HL-60/S4 treated with phorbol 12-myristate 13-acetate at 8.2 ng/mL for 4 days and 3 days (cell line): ENCODE measurements around the gene THOC6.

Source experiments
- in situ Hi-C: fragments of 300-500 bp; cut with MboI; formaldehyde crosslinking; loops from 2 replicates; pipeline ENCODE4 v1.15.0; 2022; ENCODE audit warnings: low sequenced_read_pairs

THOC6 gene

DNA sequence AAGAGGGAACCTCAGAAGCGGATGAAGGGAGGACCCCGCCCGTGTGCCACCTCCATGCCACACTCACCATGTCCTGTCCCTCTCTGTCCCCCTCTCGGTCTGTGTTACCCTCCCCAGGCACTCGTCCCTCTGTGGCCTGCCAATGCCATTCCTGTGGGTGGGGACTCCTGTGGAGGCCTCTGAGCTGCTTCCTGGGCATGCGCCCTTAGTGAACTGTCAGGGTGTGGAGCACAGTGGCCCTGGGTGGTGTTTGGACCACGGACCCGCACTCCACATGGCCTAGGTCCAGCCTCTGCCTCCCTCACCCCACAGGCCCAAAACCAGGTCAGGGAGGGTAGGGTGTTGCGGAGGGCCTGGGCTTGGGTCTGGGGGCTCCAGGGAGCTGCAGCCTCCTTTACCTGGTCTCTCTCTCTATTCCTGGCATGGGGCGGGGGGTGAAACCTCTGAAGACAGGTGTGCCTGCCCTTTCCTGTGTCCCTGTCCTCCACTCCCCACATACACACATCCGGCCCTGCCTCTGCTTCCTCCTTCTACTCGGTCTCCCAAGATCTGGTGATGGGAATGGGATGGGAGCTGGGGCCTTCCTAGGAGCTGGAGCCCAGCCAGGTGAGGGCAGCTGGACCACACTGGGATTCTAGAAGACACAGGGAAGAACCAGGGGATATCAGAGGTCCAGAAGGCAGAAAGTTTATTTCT lies 32.1 kb upstream of the THOC6 start:
- in situ Hi-C loops, result no loop called here

DNA sequence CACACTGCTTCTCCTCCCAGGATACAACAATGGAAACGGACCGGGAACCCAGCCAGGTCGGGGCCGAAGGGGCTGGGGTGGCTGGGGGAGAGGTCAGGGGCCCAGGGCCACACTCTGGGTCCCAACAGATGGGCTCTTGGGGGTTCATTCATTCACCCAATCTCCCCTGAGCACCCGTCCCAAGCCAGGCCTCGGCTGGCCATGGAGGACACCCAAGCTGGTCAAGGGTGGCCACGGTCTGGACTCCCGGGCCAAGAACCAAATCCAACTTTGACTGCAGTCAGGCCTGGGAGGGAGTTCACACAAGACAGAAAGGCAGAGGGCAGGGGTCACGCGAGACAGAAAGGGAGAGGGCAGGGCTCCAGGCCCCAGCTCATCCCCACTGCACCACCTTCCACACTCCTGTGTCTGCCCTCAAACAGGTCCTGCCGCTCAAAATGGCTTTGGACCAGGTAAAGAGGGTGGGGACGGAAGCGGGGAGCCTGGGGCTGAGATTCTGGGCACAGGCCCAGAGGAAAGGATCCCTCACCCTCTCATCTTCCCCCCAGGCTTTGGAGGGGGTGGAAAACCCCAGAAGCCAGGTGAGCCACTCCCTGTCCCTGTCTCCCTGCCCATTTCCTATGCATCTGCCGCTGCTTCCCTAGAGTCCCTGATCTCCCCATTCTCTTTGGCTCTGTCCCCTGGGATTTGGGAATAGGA lies 31.3 kb upstream of the THOC6 start:
- in situ Hi-C loops, result no loop called here

DNA sequence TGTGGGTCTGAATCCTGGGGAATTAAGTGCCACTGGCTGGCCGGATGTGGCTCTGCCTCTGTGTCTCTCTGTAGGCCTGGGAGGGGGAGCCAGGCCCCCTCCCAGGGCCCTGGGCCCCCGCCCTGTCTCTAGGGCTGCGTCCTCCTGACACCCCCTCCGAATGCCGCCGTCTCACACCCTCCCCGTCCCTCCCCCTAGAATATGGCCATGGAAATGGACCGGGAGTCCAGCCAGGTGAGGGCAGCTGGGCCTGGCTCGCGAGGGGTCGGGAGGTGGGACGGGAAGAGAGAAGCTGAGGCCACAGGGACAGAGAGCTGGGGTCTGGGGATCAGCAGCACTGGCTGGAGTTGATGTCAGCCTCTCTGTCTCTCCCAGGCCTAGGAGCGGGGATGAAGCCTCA lies 27.5 kb upstream of the THOC6 start:
- in situ Hi-C loops, result no loop called here

DNA sequence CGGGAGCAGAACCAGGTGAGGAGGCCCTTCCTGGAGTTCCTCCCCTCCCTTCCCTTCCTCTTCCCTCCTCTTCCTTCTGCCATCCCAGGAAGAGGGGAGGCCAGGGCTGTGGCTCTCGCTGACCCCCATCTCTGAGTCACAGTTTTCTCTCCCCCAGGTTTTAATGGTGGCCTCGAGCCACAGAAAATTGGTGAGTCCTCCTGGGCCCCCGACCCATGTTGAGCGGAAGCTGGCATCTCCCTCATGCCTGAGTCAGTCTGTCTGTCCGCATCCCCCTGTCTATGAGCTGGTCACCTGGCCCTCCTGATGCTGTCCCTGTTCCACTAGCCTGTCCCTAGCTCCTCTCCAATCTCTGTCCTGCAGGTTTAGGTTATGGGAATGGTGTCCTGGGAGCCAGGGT lies 23.9 kb upstream of the THOC6 start:
- in situ Hi-C loops, result no loop called here

DNA sequence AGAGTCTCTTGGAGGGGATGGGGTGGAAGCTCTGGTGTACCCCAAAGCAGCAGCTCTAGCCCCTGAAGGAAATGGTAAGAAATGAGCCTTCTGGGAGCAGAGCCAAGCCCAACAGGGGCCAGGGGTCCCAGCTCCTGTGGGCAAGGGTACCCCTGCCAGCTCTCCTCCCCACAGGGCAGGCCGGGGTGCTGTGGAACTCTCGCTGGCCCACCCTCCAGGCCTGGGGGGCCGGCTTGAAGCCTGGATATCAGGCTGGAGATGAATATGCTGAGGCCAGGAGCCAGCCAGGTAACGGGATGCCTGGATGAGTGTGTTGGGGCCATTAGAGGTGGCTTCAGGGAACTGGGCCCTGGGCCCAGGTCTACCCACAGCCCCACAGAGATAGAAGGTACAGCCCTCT lies 23.3 kb upstream of the THOC6 start:
- in situ Hi-C loops, result no loop called here

DNA sequence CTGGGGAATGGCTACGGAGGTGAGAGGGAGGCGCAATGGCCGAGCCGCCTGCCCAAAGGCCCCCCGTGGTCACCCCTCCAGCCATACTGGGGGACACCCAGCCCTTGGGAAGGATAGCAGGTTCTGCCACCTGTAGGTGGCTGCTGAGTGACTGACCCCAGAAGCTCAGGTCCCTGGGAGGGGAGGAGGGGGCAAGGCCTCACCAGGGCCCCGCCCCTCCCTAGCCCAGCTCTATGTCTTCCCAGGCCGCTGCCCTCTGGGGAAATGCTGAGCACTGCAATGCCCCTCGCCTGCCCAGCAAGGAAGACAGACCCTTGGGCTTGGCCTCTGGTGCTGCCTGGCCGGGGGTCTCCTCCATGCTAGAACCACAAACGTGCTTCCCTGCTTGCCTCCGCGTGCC lies 22.5 kb upstream of the THOC6 start:
- in situ Hi-C loops, result no loop called here

DNA sequence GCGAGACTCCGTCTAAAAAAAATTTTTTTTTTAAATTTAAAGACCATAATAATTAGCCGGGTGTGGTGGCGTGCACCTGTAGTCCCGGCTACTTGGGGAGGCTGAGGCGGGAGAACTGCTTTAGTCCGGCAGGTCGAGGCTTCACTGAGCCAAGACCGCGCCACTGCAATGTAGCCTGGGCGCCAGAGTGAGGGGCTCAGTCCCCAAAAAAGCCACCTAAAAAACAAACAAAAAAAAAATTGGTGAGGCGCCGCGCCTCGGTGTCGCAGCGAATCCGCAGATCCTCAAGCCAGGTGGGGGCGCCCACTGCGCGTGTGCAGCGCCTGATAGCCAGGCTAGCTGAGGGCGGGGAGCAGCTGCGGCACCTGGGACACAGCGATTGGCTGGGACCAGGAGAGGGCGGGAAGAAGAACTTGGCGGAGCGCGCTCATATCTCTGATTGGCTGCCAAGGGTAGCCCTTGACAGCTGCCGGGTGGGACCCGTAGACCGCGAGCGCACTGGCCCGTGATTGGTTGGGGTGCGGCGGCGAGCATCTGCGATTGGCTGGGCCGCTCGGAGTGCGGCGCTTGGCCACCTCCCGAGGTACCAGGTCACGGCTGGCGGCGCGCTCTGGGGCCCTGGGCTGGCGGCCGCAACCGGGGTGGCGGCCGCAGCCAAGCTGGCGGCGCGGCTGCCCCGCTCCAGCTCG lies 20.1 kb upstream of the THOC6 start:
- in situ Hi-C loops, result no loop called here

DNA sequence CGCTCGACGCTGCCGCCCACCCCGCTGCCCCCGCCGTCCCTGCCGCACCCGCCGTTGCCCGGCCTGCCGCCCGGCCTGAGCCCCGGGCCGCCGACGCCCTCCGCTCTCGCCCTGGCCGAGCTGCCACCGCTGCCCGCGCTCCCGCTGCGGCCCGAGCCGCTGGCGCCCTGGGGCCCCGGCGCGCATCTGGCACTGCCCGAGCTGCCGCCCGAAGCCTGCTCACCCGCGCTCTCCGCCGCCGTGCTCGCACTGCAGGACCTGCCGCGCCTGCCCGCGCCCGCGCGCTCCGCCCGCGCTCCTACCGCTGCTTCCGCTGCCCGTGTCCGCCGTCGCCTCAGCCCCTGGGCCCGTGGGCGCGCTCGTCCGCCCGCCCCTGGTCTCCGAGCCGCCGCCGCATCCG lies 19.5 kb upstream of the THOC6 start:
- in situ Hi-C loops, result no loop called here

DNA sequence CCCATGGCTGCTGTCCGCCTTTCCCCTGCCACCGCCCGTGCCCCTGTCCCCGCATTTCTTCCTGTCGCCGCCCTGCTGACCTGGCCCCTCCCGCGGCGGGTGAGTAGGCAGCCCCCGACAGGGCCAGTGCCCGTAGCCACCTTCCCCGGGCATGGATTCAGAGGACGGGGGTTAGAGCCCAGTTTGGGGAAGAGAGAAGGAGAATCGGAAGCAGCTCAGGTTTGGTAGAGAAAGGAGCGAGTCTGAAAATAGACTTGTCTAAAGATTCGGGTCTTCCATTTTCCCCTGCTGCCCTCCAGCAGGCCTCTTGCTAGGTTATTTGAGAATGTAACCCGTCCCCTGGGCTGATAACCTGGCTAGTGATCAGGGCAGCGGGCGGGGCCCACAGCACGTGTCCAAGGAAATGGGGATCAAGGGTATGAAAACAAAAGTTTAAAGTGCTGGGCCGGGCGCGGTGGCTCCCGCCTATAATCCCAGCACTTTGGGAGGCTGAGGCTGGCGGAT lies 19.0 kb upstream of the THOC6 start:
- in situ Hi-C loops, result no loop called here

DNA sequence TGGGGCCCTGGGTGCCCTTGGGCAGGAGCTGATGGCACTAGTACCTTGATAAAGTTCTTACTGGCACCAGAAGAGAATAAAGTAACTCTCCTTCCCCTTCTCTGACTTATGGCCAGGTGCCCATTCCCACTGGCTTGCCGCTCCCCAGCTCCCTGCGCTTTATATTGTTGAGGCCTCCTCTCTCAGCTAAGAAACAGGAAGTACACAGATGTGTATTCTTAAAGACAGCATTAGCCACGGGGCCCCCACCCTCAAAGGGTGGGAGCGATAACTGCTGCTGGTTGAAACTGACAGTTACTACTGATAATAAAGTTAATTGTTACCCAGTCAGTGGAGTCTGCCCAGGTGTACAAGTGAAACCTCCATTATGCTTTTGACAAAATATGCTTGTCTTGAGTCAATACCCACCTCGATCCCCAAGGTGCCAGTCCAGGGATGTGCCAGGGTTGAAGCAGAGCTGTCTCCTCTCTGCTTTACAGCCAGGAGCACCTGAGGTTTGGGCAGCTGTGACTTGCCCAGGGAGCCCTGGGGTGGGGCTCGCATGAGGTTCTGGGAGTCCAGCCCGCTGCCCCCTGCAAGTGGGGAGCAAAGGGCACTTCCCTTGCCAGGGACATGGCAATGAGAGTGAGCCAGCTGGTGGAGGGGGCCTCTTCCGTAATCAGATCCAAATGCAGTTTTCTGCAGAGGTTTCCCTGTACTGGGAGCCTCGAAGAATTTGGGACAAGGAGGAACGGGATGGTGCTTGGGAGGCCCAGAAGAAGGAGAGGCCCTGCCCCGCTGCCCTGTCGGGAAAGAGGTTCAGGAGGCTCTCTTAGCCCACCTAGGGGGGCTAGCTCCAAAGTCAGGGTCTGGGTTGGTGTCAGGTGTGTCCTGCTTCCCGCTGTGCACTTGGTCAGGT lies 16.5 kb upstream of the THOC6 start:
- in situ Hi-C loops, result no loop called here

DNA sequence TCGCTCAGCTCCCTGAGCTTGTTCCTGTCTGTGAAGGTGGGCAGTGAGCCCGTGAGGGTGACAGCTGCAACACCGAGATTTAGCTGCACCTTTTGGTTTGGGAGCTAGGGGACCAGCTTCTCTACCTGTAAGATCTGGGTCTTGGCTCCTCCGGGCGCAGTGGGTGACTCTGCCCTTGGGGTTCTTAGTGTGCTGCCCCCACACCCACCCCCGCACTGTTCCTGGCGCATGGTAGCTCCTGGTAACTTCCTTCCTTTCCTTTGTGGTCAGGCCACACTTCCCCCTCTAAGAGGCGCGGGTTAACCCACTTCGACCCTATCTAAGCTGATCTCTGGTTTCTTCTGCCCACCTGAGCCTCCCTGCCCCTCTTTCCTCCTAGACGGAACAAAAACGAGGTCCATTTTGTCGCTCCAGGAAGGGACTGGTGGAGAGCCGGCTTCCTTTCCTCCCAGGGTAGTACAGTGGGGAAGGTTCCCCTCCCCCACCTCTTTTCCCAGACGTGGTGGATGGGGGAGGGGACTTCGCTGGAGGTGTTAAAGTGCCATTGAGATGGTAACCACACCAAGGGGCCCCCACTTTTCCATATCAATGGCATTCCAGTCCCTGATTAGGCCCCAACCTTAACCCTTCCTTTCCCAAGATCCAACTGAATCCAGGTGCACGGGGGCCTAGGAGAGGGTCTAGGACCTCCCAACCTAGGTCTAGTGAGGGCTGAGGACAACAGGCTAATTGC lies 15.7 kb upstream of the THOC6 start:
- in situ Hi-C loops, result no loop called here

DNA sequence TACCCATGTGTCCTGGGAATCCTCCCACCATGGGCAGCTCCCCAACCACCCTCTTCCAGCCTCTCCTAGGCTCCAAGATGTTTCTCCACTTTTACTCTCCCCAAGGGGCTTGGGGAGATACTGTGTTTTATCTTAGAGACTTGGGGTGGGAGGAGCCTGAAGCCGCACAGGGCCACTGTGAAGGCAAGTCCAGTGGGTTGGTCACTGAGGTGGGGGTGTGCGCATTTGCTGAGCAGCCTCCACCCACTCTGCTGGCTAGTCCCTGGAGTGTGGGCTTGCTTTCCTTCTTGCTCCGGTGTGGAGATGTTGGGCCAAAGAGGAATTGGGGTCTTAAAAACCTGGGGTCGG lies 15.2 kb upstream of the THOC6 start:
- in situ Hi-C loops, result no loop called here

DNA sequence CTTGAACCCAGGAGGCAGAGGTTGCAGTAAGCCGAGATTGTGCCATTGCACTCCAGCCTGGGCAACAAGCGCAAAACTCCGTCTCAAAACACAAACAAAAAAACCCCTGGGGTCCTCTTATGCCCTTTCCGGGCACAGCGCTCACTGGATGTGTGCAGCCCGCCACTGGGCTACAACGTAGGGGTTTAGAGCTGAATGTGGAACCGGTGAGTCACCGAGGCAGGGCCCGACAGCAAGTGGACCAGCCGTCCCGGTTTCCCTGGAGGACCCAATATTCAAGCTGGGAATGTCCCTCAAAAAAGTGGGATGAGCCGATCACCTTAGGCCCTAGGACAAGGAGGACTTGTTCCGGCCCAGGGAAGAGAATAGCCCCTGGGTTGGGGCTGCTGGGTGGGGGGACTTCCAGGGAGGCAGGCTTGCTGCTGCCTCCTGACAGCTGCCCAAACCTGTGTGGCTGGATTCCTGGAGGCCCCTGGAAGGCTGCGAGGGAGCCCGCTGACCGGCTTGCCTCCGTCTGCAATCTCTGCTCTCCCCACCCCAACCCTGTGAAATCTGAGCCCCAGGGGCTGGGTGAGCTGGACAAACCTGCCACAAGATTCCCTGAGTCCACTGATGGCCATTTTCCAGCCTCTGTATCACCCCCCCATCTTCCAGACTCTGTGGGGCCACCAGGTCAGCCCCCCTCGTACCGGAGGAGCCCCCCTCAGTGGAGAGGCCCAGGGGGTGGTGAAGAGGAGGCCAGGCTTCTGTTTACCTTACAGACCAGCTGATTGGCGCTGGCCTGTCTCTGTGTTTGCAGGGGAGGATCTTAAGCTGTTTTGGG lies 14.1 kb upstream of the THOC6 start:
- in situ Hi-C loops, result no loop called here

DNA sequence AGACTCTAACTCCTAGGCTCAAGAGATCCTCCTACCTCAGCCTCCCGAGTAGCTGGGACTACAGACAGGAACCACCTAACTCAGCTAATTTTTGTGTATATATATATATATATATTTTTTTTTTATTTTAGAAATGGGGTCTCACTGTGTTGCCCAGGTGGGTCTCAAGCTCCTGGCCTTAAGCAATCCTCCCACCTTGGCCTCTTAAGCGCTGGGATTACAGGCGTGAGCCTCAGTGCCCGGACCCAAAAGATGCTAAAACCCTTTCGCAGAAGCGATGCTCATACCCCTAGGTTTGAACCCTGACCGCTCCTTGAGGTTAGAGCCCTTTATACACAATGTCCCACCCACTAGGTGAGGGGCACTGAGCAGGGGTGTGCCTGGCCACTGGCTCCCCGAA lies 13.3 kb upstream of the THOC6 start:
- in situ Hi-C loops, result no loop called here

DNA sequence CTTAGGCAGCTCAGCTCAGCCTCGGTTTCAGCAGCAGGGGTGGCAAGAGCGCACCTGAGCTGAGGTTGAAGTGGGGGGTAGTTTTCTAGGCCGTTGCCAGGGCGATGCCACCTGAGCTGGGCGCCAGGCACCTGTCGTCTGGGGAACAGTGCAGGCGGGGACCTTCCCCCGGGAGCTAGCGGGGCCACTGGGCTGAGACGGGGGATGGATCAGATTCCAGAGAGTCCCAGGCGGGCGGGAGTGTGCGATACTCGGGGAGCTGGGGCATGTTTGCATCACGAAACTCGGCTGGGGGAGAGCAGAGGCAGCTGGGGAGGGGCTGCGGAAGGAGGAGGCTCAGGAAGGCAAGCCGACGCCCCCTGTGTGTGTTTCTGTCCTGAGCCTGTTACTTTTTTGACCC lies 11.6 kb upstream of the THOC6 start:
- in situ Hi-C loops, result no loop called here

DNA sequence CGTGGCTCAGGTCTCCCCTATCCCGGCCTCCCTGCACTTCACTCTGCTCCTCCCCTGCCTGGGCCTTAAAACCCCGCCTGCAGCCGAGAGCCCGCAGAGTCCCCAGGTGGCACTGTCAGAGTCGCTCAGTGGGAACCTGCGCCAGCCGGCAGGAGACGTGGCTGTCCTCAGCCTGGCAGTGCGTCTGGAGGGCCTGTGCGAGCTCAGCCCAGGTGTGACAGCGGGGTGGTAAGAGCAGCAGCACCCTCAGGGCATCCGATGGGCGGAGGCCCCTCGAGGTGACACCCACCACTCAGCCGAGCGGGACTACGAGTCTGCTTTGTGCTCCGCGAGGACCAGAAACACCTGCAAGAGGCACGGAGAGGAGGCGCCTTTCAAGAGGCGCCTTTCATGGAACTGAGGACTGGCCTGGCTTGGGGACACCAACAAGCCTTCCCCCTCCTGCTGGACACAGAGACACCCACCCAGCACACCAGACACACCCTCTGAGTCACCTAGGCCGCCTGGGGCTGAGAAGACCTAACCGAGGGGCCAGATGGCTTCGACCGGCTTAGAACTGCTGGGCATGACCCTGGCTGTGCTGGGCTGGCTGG lies 10.9 kb upstream of the THOC6 start, which contains the start of gene CLDN9:
Gene CLDN9 (plus strand): TSS at position 96 of the 593 bp plus-strand sequence. CDS start 440 bp downstream, at position 536.
- in situ Hi-C loops, result no loop called here

DNA sequence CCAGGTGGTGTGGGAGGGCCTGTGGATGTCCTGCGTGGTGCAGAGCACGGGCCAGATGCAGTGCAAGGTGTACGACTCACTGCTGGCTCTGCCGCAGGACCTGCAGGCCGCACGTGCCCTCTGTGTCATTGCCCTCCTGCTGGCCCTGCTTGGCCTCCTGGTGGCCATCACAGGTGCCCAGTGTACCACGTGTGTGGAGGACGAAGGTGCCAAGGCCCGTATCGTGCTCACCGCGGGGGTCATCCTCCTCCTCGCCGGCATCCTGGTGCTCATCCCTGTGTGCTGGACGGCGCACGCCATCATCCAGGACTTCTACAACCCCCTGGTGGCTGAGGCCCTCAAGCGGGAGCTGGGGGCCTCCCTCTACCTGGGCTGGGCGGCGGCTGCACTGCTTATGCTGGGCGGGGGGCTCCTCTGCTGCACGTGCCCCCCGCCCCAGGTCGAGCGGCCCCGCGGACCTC lies 10.3 kb upstream of the THOC6 start:
- in situ Hi-C loops, result no loop called here

DNA sequence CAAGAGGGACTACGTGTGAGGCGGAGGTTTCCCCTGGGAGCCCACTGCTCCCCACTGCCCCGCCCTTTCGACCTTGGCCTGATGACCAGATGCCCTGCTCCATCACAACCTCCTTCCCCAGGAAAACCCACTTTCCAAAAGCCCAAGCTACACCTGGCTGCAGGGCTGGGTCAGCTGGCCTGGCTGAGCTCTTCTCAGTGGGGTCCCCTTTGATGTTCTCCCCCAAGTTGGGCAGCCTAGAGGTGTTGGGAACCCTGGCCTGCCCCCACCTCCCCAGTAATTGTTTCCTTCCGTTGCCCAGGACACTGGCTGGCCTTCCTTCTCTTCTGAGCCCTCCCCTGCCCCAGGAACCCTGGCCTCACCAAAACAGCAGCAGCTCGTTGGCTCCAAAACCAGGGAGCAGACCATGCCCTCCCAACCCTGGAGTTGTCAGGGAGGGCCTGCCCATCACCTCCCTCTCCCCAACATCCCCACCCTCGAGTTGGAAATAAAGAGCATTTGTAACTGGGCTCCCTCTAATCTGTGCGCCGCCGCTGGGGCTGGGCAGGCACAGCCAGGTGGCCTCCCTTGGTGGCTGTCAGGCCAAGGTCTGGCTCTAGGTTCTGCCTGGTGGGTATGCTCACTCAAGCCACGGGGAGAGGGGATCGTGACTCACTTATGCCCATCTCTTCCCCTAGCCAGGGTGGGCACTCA lies 9.7 kb upstream of the THOC6 start:
- in situ Hi-C loops, result no loop called here
